ENCODE measurements around the gene PPM1A.
"Not testable (repeated sequence)": the region's sequence is repeated elsewhere in the genome, so short reads cannot be mapped to it uniquely, and the experiment has no call there.

Gene PPM1A

DNA sequence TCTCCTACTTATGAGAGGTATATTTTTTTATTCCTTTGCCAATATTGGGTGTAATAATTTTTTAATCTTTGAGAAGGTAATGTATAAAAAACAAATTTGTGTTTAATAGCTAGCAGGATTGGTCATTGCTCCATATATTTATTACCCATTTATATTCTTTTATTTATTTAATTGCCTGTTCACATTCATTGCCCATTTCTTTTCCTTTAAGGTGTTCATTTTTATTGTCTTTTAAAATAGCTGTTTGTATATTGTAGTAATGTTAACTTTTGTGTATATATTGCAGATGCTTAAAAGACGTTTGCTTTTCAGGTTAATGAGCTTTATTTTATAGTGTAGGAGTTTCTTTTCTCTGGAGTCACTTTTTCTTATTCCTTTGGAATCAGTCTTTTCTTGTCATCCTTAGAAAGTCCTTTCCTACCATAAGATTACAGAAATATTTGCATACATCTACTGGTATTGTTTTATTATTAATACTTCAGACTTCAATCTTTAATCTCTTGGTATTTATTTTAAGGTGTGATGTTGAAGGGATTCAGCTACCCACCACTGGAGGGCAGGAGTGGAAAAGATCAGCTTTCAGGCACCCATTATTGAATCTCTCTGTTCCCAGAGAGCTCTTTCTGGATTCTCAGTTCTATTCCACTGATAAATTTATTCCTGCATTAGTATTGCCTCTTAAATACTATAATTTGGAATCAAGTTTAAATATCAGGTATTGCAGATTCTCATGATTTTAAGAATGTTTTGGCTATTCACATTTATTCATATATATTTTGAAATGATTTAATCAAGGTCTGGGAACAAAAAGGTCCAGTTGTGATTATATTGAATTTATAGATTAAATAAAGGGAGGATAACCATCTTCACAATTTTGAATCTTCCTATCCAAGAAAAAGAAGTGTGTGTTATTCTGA is 17.3 kb downstream of the PPM1A start:
- DNase-seq (ENCODE audit: low spot score) = no peak

DNA sequence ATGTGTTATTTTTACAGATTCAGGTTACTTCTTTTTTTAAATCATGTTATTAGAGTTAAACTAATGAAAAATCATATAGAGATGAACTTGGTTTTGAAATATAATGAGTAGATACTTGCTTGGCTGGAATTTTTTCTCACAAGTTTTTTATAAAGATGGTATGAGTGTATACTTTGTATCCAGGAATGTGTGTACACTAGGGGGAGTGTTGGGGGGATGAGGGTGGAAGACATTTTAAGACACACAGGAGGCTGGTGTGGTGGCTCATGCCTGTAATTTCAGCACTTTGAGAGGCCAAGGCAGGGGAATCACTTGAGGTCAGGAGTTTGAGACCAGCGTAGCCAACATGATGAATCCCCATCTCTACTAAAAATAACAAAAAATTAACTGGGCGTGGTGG is 23.2 kb downstream of the PPM1A start:
- DNase-seq (ENCODE audit: low spot score) = no peak

DNA sequence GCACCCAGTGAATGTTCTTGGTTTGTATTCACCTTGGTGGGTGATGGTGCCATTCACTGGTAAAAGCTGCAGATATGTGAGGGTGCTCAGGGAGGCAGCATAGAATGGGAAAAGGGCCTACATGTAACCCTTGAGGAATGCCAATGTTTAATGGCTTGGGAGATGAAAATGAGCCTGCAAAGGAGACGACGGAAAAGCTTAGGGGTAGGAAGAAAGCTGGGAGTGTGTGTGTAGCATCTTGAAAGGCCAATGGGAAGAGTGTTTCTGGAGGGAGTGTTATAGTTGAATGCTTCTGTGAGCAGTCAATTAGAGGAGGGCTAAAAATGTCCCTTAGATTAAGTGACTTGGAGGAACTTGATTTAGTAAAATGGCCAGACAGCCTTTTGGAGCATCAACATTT is 24.9 kb downstream of the PPM1A start:
- no peak for DNase-seq (ENCODE audit: low spot score)

DNA sequence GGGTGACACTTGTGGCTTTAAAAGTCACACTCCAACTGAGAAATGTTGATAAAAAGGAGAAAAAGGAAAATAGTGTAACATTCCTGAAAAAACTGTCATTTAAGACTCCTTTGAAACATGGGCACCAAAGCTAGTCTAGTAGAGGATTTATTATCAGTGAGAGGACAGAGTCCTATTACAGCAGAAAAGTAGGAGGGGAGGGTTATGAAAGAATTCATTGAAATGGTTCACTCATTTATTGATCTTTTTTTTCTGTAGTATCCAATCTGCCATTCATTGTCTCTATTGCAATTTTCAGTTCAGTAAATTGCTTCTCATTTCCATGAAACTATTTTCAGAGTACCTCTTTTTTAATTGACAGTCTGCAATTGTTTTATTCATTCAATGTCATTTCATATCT is 25.4 kb downstream of the PPM1A start:
- no peak for DNase-seq (ENCODE audit: low spot score)

DNA sequence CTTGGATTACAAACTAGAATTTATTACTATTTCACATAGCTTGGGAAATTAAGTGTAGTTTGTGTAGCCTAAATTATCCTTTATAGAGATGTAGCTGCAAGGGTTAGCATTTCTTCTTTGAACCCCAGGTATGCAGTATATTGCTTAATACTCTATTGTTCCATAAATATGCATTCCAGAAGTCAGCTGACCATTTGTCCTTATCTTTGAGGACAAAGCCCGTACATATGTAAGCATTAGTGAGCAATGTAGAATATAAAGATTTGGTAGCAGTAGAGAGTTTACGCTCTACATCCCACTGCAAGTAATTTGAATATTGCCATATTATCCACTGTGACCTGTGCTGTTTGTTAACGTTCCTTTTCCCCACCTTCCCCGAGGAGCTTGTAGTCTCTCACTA is 26.9 kb downstream of the PPM1A start:
- no peak for DNase-seq (ENCODE audit: low spot score)

DNA sequence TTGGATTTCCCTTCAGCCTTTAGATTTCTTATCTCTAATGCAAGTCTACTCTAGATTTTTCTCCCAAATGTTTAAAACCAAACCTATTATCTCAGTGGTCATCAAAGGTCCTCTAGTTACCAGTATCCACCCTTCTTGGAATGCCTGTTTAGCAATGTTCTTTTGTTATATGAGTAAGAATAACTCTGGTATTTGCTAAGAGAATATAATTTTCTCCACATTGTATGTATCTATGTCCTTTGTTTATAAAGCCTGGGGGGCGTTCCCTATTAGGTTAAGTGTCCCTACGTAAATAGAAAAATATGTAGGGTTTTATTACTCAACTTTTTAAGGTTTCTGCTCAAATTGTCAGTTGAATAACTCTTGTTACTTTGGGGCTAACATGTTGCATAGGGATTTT is 27.3 kb downstream of the PPM1A start:
- DNase-seq (ENCODE audit: low spot score) = peak; percentile 5

DNA sequence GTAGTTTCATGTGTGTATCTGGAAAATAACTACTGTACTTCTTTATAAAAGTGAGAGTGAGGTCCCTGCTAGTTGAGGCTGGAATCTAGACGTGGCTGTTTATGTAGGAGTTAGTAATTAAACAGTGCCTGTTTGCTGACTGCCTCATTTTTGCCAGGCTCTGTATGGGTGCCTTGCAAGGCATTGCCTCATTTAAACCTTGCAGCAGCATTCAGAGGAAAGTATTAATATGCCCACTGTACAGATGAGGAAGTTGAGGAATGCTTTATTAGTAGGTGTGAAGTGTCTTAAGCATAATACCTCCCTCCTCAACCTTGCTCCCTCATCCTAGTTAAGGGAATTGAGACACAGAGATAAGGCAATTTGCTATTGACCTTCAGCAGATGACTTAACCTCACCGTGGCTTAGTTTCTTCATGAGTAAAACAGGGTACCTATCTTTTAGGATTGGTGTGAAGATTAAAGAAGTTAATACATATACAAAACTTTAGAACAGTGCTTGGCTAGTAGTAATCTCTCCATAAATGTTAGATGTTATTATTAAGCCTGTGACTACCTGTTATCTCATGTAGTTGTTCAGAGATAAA is 28.7 kb downstream of the PPM1A start:
- DNase-seq (ENCODE audit: low spot score) = no peak

DNA sequence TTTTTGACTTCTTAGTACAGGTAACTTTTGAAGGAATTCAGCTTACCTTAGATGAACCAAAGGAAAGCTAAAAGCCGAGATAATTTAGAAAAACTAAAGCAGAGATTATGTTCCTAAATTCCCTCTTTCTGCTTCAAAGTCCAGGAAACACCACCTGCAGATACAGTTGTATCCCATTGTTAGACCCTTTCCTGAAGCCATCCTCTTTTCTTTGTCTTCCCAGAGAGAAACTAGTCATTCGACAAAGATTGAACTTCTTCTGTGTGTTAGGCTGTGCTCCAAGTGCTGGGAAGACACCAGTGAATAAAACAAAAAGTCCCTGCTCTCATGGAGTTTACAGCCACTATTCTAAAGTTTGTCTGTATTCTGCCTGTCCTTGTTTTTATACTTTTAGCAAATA is 29.3 kb downstream of the PPM1A start:
- no peak for DNase-seq (ENCODE audit: low spot score)

DNA sequence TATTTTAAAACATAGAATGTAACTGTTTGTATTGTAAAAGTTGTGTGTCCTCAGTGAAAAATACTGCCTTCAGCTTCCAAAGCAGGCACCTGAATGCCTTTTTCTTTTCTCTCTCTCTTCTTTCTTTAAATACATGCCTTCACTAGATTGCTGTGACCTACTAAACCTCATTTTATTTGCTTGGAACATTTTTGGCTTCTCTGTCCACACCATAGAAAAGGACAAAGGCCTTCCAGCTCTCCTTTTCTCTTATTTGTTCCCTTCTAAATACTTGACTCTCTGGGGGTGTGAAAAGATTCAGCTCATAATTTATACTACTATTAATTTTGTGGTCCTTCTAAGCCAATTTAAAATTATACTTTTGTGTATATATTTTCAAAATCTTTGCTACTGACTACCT is 38.4 kb downstream of the PPM1A start:
- DNase-seq (ENCODE audit: low spot score) = no peak

DNA sequence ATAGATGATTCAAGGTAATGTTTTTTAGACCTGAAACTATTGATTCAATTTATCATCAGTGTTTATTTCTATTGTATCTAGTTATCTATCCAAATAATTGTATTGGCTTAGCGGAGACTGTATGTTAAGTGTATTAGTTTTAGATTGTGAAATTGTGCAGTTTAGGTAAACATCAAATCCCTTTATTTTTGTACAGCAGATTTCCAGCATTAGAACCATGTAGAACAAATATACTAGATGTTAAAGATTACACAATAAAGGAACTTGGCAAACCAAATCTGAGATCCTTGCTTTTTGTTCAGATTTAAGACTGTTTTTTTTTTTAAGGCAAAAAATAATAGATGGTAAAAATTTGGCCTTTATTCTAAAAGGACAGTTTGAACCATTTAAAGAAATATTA is 39.3 kb downstream of the PPM1A start:
- DNase-seq (ENCODE audit: low spot score) = no peak

DNA sequence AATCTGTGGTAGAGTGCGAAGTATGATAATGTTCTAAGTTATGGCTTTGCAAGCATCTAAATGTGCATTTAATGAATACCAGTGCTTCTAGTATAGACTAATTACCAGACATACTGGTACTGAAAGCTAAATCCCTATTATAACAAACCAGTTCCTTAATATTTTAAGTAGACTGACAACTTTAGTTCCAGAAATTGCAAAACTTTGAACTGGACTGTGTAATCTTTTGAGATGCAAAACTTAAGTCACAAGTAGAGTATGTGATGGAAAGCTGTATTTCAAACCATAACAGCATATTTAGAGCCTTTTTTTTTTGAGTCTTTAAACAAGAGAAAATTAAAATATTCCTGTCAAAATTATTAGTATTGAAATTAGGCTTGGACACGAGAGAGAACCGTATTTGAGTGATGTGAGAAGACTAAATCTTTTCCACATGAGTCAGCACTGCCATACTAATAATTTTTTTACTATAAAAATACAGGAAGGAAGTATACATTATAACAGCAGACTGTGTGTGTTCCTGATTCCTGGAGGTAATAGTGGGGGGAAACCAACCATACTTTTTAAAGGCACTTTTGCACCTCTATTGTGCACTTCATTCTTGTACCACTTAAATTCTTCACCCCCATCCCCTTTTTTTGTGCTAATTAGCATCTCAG is 45.5 kb downstream of the PPM1A start:
- no peak for DNase-seq (ENCODE audit: low spot score)

DNA sequence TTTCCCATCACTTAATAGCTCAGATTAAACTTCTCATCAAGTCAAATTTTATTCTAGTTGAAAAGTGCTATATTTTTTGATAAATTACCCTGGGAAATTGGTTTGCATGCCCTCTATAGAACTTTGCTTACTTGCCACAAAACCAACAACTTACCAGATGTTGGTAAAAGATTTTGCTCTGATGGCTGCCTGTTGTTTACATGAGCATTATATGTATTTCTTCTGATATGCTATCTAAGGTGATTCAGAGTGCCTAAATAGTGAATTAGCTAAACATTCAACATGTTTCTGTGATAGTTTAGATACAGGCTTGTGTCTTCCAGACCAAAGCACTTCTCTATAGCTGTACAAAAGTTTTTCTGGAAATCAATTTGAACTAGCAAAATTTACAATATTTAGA is 51.0 kb downstream of the PPM1A start:
- DNase-seq (ENCODE audit: low spot score) = no peak

DNA sequence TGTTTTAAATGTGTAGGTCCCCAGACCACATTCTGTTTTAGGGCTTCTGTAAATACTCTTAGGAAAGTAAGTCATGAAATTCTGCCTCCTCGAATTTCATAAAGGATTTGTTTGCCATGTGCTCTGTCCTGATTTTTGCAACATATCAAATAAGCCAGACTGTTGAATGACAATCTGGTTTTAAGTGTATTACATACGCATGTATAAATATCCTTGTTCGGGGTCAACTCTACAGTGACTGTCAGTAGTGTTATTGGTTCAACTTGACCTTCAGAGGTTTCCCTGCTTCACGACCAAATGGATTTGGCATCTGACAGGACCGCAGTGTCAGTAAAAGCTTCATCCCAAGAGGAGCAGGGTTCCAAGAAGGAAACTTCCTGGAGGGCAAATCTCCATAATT is 52.7 kb downstream of the PPM1A start:
- no peak for DNase-seq (ENCODE audit: low spot score)

DNA sequence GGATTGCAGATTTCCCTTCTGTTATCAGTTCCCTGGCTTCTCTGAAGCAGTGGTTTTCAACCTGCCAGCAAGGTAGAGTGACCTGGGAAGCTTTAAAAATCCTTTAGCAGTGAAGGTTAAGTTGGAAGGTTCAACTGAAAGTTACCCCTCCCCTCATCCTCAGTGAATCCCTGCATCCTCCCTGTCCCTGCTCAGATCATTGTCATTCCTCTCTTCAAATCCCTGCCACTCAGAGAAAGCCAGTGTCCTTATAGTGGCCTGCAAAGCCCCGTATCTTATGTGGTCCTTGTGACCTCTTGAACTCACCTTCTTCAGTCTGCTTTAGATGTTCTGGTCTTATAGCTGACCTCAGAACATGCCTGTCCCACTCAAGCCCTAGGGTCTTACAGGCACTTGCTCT is 53.6 kb downstream of the PPM1A start:
- DNase-seq (ENCODE audit: low spot score) = no peak

DNA sequence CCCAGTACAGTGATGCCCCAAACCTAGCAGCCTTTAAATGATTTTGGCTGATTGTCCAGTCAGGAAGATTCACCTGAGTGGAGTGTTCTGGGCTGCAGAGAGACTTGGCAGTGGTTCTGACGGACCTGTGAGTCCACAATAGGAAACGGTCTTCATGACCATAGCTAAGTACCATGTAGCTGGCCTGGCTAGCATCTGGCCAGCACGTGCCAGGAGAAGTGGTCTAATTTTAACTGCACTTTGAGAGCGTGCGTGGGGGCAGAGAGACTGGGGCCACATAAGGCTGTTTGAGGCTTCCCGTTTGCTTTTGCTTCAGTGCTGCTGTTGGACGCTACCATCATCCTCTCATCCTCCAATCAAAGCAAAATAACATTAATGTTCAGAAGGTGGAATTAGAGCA is 54.7 kb downstream of the PPM1A start:
- no peak for DNase-seq (ENCODE audit: low spot score)

DNA sequence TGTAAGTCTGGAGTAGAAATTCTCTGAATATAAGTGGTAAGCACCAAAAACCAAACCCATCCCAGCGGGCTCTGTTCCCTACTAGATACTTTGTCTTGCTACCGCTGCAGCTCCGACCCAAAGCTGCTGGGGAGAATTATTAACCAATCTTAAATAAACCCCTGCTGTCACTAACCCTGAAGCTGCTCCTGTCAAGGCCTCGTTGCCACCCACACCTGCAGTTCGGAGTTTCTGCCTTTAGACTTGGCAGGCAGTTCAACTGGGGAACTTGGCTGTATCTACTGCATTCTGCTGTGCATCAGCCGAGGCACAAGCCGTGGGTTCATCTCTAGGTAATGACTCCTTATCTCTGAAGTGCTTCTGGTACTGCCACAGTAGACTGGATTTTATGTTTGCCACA is 55.5 kb downstream of the PPM1A start:
- DNase-seq (ENCODE audit: low spot score) = no peak

DNA sequence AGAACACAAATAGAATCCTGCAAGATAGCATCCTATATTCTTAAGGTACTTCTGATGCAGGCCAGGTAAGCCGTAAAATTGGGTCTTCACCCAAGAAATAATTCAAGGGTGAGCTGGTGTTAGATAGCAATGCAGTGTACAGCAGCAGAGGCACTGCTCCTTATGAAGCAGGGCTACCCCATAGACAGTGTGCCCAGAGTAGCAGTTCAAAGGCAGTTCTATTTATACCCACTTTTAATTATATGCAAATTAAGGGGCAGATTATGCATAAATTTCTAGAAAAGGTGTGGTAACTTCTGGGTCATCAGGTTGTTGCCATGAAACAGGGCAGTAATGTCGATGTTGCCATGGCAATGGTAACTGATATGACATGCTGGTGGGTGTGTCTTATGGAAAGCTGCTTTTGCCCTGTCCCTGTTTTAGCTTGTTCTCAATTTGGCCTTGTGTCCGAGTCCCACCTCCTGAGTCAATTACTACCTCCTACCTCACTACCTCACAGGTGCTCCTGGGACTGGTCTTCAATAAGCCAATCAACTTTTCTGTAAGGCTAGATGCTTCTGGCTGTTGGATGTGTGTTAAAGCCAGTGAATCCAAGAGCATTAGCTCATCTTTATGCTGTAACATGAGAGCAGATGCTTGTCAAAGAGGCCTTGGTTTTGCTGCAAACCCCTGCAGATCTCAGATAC is 61.0 kb downstream of the PPM1A start:
- no peak for DNase-seq (ENCODE audit: low spot score)

DNA sequence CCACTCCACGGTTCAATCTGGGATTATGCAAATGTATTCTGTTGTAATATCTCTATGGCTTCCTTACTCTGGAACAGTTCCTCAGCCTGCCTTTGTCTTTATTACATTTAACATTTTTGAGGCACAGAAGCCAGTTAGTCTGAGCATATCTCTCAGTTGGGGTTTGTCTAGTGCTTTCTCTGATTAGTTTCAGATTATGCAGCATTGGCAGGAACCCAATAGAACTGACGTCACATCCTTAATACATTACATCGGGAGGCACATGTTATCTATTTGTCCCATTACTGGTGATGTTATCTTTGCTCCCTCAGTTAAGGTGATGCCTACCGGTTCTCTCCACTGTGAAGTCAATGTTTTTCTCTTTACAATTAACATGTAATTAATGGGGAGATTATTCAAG is 62.4 kb downstream of the PPM1A start:
- no peak for DNase-seq (ENCODE audit: low spot score)

DNA sequence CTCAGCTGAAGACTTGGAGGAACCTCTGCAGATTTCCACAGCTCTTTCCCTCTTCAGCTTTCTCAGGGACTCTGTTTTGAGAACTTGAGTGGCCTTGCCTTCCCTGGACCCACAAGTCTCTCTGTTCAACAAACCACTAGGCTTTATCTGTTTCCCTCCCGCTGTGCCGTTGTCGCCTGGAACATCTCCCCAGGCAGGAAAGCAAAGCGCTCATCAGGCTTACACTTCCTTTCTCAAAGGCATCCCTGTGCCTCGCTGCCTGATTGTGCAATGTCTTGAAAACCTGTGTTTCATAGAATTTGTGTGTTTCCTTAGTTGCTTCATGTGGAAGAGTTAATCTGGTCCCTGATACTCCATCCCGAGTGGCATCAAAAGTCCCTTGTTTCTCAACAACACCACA is 64.1 kb downstream of the PPM1A start:
- DNase-seq (ENCODE audit: low spot score) = no peak

DNA sequence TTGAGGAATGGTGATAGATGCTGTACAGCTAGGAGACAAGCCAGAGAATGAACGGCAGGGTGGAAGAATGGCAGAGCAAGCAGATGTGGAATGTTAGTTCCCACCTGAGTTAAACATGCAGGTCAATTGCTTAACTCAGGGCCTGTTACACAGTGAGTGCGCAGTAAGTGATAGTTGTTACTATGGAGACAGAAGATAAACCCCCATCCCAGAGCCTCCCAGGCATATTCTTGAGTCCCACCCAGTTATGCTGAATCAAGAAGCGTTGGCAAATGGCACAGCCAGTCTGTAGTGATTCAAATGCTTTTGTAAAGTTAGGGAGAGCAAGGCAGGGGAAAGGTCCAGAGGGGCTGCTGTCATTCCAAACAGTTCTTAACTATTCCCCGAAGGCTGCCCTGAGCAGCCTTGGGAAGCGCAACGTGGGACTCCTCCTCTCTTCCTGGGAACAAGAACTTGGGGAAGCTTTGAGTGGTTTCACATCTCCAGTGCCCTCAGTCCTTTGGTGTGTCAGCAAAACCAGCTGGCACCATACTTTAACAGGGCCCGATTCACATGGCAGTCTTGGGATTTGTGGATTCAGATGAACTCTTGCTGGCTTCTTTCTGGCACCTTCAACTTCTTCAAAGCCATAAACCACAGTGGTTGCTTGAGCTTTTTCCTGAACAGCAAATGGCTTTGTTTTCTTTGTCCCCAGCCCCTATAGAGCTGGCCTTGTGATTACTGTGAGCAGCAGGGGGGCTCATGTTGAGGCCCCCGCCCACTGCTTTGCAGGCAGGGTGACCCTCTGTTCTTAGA is 66.4 kb downstream of the PPM1A start:
- DNase-seq (ENCODE audit: low spot score) = no peak

DNA sequence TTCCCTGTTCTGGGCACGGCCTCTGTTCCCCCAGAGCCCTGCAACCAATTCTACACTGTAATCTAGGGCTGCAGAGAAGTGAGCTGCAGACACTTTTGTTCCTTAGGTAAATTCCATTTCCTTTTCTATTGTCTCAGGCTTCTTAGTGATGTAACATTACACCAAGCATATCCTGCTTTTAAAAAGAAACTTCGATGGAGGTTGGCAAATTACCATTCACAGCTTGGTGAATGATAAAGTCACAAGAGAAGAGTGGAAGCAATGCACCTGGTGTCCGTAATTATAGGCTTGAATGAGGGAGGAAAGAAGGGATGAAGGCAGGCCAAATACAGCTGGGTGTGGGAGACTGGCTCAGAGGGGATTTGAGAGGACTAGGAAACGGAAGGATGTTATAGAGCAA is 68.6 kb downstream of the PPM1A start:
- DNase-seq (ENCODE audit: low spot score) = no peak

DNA sequence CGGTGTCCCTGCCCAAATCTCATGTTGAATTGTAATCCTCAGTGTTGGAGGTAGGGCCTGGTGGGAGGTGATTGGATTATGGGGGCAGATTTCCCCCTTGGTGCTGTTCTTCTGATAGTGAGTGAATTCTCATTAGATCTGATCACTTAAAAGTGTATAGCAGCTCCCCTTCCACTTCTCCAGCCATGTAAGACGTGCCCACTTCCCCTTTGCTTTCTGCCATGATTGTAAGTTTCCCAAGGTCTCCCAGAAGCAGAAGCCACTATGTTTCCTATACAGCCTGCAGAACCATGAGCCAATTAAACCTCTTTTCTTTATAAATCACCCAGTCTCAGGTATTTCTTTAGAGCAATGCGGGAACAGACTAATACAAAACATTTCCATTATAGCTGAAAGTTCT is 71.8 kb downstream of the PPM1A start:
- DNase-seq (ENCODE audit: low spot score) = not testable (repeated sequence)

All from GM03348 (cell line).